HepG2 (cell line): ENCODE measurements around the gene OR1F1. TPM values are rescaled to one million over a fixed set of nuclear protein-coding genes. Genes with fewer than 3 reads are reported as not detected.

Source experiments
- BORCS8-MEF2B ChIP-seq: sonication (generic); formaldehyde crosslinking; IDR thresholded peaks from 2 replicates; pipeline ENCODE4 v1.8.0; 2022; ENCODE audit warnings: mild to moderate bottlenecking, missing genetic modification reagents
- DBP ChIP-seq: sonication (generic); formaldehyde crosslinking; IDR thresholded peaks from 2 replicates; pipeline ENCODE4 v1.4.0; 2020; ENCODE audit warnings: missing genetic modification reagents; ENCODE audit errors: not compliant biosample characterization
- DMTF1 ChIP-seq: sonication (generic); formaldehyde crosslinking; IDR thresholded peaks from 2 replicates; pipeline ENCODE4 v1.4.0; 2020; ENCODE audit warnings: mild to moderate bottlenecking, missing genetic modification reagents
- IRF9 ChIP-seq: sonication (generic); formaldehyde crosslinking; IDR thresholded peaks from 2 replicates; pipeline ENCODE4 v1.8.0; 2022; ENCODE audit warnings: missing genetic modification reagents, mild to moderate bottlenecking, borderline replicate concordance
- ISL2 ChIP-seq: sonication (generic); formaldehyde crosslinking; IDR thresholded peaks from 2 replicates; pipeline ENCODE4 v1.5.0; 2020; ENCODE audit warnings: missing genetic modification reagents
- LBX2 ChIP-seq: sonication (generic); formaldehyde crosslinking; IDR thresholded peaks from 2 replicates; pipeline ENCODE4 v1.5.0; 2020; ENCODE audit warnings: missing genetic modification reagents, mild to moderate bottlenecking, borderline replicate concordance
- MBD4 ChIP-seq: IDR thresholded peaks from 2 replicates; pipeline ENCODE4 v1.6.1; 2012; ENCODE audit warnings: low read length, inconsistent platforms, borderline replicate concordance
- PBX3 ChIP-seq: sonication (generic); formaldehyde crosslinking; IDR thresholded peaks from 2 replicates; pipeline ENCODE4 v1.8.1; 2023; ENCODE audit warnings: missing genetic modification reagents, inconsistent platforms, borderline replicate concordance
- RARG ChIP-seq: sonication (generic); formaldehyde crosslinking; IDR thresholded peaks from 2 replicates; pipeline ENCODE4 v1.4.0; 2020; ENCODE audit warnings: low read depth, mild to moderate bottlenecking, missing genetic modification reagents
- ZHX2 ChIP-seq, 2 experiments: sonication (generic) in 1 of 2; formaldehyde crosslinking in 1 of 2; IDR thresholded peaks; 2 replicates each; pipeline versions ENCODE4 v1.6.1 to v1.9.0; 2014 to 2022; ENCODE audit warnings: antibody characterized with exemption in 1 of 2, borderline replicate concordance in 1 of 2, inconsistent platforms in 1 of 2, low read depth in 1 of 2, missing genetic modification reagents in 1 of 2
- ZNF264 ChIP-seq: sonication (generic); formaldehyde crosslinking; IDR thresholded peaks from 2 replicates; pipeline ENCODE4 v1.4.0; 2020; ENCODE audit warnings: missing genetic modification reagents
- ZNF292 ChIP-seq: sonication (generic); formaldehyde crosslinking; IDR thresholded peaks from 2 replicates; pipeline ENCODE4 v1.8.1; 2022; ENCODE audit warnings: mild to moderate bottlenecking, low read depth, missing genetic modification reagents, borderline replicate concordance
- ZNF367 ChIP-seq: sonication (generic); formaldehyde crosslinking; IDR thresholded peaks from 2 replicates; pipeline ENCODE4 v1.4.0; 2020; ENCODE audit warnings: missing genetic modification reagents, borderline replicate concordance
- ZNF543 ChIP-seq: sonication (generic); formaldehyde crosslinking; IDR thresholded peaks from 2 replicates; pipeline ENCODE4 v1.4.0; 2020; ENCODE audit warnings: mild to moderate bottlenecking, missing genetic modification reagents
- polyA plus RNA-seq, 8 experiments: library from polyadenylated mRNA; depleted of rRNA in 3 of 8; stranded (reverse) in 7 of 8; unstranded in 1 of 8; fragments of >200 nt; fragmentation: Illumina TruSeq in 4 of 8; extraction: Trizol in 4 of 8; gene quantifications; 2 replicates each; pipeline versions ENCODE4 v1.2.1 to v1.2.3, GENCODE V29; 2011 to 2016; ENCODE audit warnings: low read depth in 4 of 8, missing spikeins in 1 of 8, mixed read lengths in 1 of 8; ENCODE audit not compliant: insufficient read depth in 1 of 8
- total RNA-seq, 5 experiments: library from RNA; depleted of rRNA; stranded (reverse); fragments of >200 nt; fragmentation: Illumina TruSeq; extraction: Trizol; gene quantifications; 2 replicates each; pipeline ENCODE4 v1.2.3, GENCODE V29; 2016; ENCODE audit warnings: low read depth in 1 of 5

Gene OR1F1
- total and polyA plus RNA-seq, 2 of the 13 experiments (the other 11 are each of a cell fraction or from before 2014, with no cell fraction given) = 0.90 TPM; not detected in 1

GRCh38 chr16:3175157-3176093 is 12.6 kb upstream of the OR1F1 start (continued):
- TF ChIP-seq ZHX2 (IDR thresholded peaks at IDR 0.05; ENCODE audit: low read depth) = no peak
- no peak for TF ChIP-seq ZHX2 (CRISPR knock-in tag; IDR thresholded peaks at IDR 0.05; ENCODE audit: borderline replicate concordance)
- TF ChIP-seq PBX3 = 0 out of 2 replicates have a peak, but pooled peaks have one; percentile 77
- no peak for TF ChIP-seq ZNF543
- no peak for TF ChIP-seq RARG
- TF ChIP-seq MBD4 = no peak
- peak; percentile 45; the same call in 1 of the 2 replicates for TF ChIP-seq ZNF264 (CRISPR knock-in tag)
- TF ChIP-seq DMTF1 = no peak
- TF ChIP-seq BORCS8-MEF2B (CRISPR knock-in tag) = no peak
- TF ChIP-seq LBX2 = no peak
- TF ChIP-seq ISL2 (CRISPR knock-in tag) = 0 out of 2 replicates have a peak, but pooled peaks have one; percentile 51
- TF ChIP-seq DBP = no peak
- no peak for TF ChIP-seq IRF9
- TF ChIP-seq ZNF292 = no peak
- TF ChIP-seq ZNF367 (CRISPR knock-in tag) = no peak; the same call in 1 of the 2 replicates
